Prostate gland (tissue), 2 donors: ENCODE measurements around the gene FANK1. TPM values are rescaled to one million over a fixed set of nuclear protein-coding genes. Genes with fewer than 3 reads are reported as not detected.
"Not testable (repeated sequence)": the region's sequence is repeated elsewhere in the genome, so short reads cannot be mapped to it uniquely, and the experiment has no call there.

Experiments
- DNase-seq: peaks from one replicate; pipeline ENCODE4 v3.0.0-alpha.2; 2019; ENCODE audit warnings: low spot score
- H3K27ac ChIP-seq, 2 donors: fragments of 200-600 bp; sonication (generic); 2 replicates each; pipeline ENCODE4 v1.5.1; 2017 to 2019
- H3K27me3 ChIP-seq: fragments of 200-600 bp; sonication (generic); replicated peaks from 2 replicates; pipeline ENCODE4 v1.5.1; 2019; ENCODE audit not compliant: insufficient read depth
- H3K36me3 ChIP-seq, 2 donors: fragments of 200-600 bp; sonication (generic); 1 replicate in 1 of 2; 2 replicates in 1 of 2; pipeline versions ENCODE4 v1.5.1 to v1.8.1; 2017 to 2019
- H3K4me1 ChIP-seq: fragments of 200-600 bp; sonication (generic); replicated peaks from 2 replicates; pipeline ENCODE4 v1.5.1; 2019
- H3K4me3 ChIP-seq, 2 donors: fragments of 200-600 bp; sonication (generic); 2 replicates each; pipeline ENCODE4 v1.5.1; 2017 to 2019
- H3K9me3 ChIP-seq: fragments of 200-600 bp; sonication (generic); 2 replicates; pipeline ENCODE4 v1.5.1; 2017
- POLR2A ChIP-seq: fragments of 450-650 bp; IDR thresholded peaks from one replicate; pipeline ENCODE4 v1.6.1; 2016; ENCODE audit warnings: antibody characterized with exemption, mild to moderate bottlenecking
- POLR2AphosphoS5 ChIP-seq: sonication (generic); formaldehyde crosslinking; IDR thresholded peaks from one replicate; pipeline ENCODE4 v1.6.1; 2017; ENCODE audit warnings: antibody characterized with exemption
- WGBS: methylation state at CpG from one replicate; pipeline ENCODE4 v1.1.5; 2018; 5-methylcytosine and 5-hydroxymethylcytosine counted together
- intact Hi-C: fragments of 100-400 bp; cut with DNase I; formaldehyde crosslinking; loops from one replicate; pipeline ENCODE4 v1.14.2; 2022
- total RNA-seq, 2 donors: library from RNA; depleted of rRNA; stranded (reverse); fragments of >200 nt; gene quantifications; one replicate each; pipeline ENCODE4 v1.1.0, GENCODE V29; 2016
- TF ChIP-seq, protein P1 (sequence below), 4 experiments: fragments of 200-600 bp in 2 of 4; fragments of 450-650 bp in 2 of 4; sonication (generic) in 2 of 4; IDR thresholded peaks; 1 replicate in 3 of 4; 2 replicates in 1 of 4; pipeline ENCODE4 v1.5.1; 2016 to 2019; ENCODE audit warnings: antibody characterized with exemption in 4 of 4, mild to moderate bottlenecking in 2 of 4, moderate library complexity in 2 of 4

FANK1 gene
- total RNA-seq, 2 donors from 2014 or later: 2.6 to 7.9 TPM

DNA sequence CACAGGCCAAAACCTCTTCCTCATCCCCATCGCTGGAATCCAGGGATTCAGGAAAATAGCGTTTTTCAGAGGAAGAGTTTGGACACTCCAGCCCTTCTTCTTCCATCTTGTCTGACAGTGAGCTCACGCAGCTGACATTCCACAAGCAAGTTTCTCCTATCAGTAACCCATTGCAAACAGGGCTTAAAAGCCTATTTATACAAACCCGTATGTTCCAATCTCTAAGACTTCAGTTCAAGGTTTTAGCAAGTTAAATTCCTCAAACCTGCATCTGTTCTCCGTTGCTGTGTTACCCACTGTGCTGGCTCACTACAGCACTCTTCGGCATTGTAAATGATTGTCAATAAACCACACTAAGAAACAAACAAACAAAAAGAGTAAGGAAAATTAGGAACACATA lies 15.6 kb upstream of the FANK1 start:
- no peak overlapping the region for H3K27ac ChIP-seq
- no peak for TF ChIP-seq POLR2A
- TF ChIP-seq, protein P1, sequence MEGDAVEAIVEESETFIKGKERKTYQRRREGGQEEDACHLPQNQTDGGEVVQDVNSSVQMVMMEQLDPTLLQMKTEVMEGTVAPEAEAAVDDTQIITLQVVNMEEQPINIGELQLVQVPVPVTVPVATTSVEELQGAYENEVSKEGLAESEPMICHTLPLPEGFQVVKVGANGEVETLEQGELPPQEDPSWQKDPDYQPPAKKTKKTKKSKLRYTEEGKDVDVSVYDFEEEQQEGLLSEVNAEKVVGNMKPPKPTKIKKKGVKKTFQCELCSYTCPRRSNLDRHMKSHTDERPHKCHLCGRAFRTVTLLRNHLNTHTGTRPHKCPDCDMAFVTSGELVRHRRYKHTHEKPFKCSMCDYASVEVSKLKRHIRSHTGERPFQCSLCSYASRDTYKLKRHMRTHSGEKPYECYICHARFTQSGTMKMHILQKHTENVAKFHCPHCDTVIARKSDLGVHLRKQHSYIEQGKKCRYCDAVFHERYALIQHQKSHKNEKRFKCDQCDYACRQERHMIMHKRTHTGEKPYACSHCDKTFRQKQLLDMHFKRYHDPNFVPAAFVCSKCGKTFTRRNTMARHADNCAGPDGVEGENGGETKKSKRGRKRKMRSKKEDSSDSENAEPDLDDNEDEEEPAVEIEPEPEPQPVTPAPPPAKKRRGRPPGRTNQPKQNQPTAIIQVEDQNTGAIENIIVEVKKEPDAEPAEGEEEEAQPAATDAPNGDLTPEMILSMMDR (IDR thresholded peaks at IDR 0.05): no peak
- TF ChIP-seq POLR2AphosphoS5: no peak
- intact Hi-C loops: no loop called here
- no peaks in the 10 kb centered on the region for H3K9me3 ChIP-seq
- H3K4me1 ChIP-seq: no peaks in the 10 kb centered on the region
- H3K4me3 ChIP-seq: no peak overlapping the region
- WGBS: 73% methylated on average over 6 of the region's 6 CpGs
- no peaks in the 10 kb centered on the region for H3K27me3 ChIP-seq
- H3K36me3 ChIP-seq: no peaks in the 10 kb centered on the region
- DNase-seq: no peak

DNA sequence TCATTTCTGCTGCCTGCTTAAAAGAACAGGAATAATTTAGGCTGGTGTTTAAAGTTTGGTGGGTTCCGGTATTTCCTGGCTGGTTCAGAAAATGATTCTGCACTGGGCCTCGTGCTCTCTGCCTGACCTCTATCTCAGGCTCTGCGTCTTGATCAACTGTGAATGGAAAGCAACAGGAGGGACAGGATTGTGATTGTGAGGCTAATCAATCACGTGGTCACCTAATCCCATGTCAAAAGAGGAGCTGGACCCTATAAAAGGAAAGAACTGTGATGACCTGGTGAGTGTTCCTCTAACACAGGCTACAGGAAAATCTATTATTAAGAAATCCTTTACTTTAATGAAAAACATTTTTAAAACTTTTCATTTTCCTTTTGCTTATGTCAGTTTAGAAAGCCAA lies 15.2 kb upstream of the FANK1 start, which contains the start of gene DHX32:
Gene DHX32, minus strand, starts transcription at position 101 of the 400 bp plus-strand sequence. CDS start 468 bp downstream, outside the sequence.
- Histone ChIP-seq H3K27ac (no peak within 1 kb of the TSS), H3K4me3 (no peak within 1 kb of the TSS), H3K9me3 (no peaks in the 10 kb centered on the region), H3K36me3 (no peaks in the 10 kb centered on the region), H3K27me3 (no peaks in the 10 kb centered on the region), H3K4me1 (no peaks in the 10 kb centered on the region)
- DNase-seq: no peak
- intact Hi-C loops: no loop called here
- TF ChIP-seq POLR2A: no peak
- no peak for TF ChIP-seq POLR2AphosphoS5
- TF ChIP-seq, protein P1 (IDR thresholded peaks at IDR 0.05): no peak
- WGBS: 69% methylated on average over 4 of the region's 4 CpGs

- intact Hi-C loops: no loop called here
- Histone ChIP-seq H3K36me3 (no peaks in the 10 kb centered on the region), H3K4me1 (no peaks in the 10 kb centered on the region), H3K27me3 (no peaks in the 10 kb centered on the region), H3K4me3 (no peak overlapping the region), H3K27ac (no peak overlapping the region), H3K9me3 (no peaks in the 10 kb centered on the region)
- TF ChIP-seq POLR2AphosphoS5 (no peak), POLR2A (no peak)
- TF ChIP-seq, protein P1 (IDR thresholded peaks at IDR 0.05): no peak
- DNase-seq: no peak
- 86% methylated on average over 1 of the region's 1 CpG for WGBS
Observed at GRCh38 chr10:125882596-125882995, 13.8 kb upstream of the FANK1 start.

GRCh38 chr10:125883211-125883610 lies 13.2 kb upstream of the FANK1 start:
- no peaks in the 10 kb centered on the region for H3K4me1 ChIP-seq
- no peaks in the 10 kb centered on the region for H3K27me3 ChIP-seq
- intact Hi-C loops: no loop called here
- H3K4me3 ChIP-seq: no peak overlapping the region
- H3K9me3 ChIP-seq: no peaks in the 10 kb centered on the region
- 92% methylated on average over 3 of the region's 3 CpGs for WGBS
- no peak for DNase-seq
- TF ChIP-seq POLR2A (no peak), POLR2AphosphoS5 (no peak)
- TF ChIP-seq, protein P1 (IDR thresholded peaks at IDR 0.05): no peak
- no peak overlapping the region for H3K27ac ChIP-seq
- H3K36me3 ChIP-seq: no peaks in the 10 kb centered on the region

DNA sequence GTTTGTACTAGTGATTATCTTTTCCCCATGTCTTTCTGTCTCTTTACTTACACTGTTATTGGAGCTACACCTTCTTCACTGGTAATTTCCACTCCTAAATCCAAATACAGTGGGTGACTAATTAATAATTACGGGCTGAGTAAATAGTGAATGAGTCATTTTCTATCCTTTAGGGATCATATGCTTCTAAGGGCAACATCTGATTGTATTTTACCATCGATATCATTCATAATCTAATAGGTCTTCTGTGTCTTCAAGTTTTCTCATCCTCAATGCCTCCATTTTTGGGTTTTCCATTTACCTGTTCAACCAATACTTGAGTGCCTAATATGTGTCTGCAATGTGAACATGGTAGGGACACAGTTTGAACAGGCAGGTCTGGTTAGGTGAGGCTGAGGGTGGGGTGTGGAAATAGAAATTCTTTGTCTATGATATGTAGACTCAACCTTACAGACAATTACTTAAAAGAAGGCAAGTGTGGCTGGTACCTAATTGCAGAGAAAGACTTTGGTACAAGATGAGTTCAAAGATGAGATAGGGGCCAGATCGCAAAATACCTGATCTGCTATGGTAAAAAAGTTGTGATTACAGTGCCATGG lies 9.4 kb upstream of the FANK1 start:
- H3K27me3 ChIP-seq: no peaks in the 10 kb centered on the region
- DNase-seq: no peak
- intact Hi-C loops: no loop called here
- no peak for TF ChIP-seq POLR2A
- no peak for TF ChIP-seq POLR2AphosphoS5
- TF ChIP-seq, protein P1 (IDR thresholded peaks at IDR 0.05): no peak
- H3K4me3 ChIP-seq: no peak overlapping the region
- 94% methylated on average over 3 of the region's 3 CpGs for WGBS
- no peaks in the 10 kb centered on the region for H3K9me3 ChIP-seq
- H3K36me3 ChIP-seq: no peaks in the 10 kb centered on the region
- no peaks in the 10 kb centered on the region for H3K4me1 ChIP-seq
- no peak overlapping the region for H3K27ac ChIP-seq

- DNase-seq, H3K27me3 ChIP-seq, H3K9me3 ChIP-seq, intact Hi-C loops, H3K27ac ChIP-seq, H3K36me3 ChIP-seq, H3K4me3 ChIP-seq, H3K4me1 ChIP-seq: not testable (repeated sequence)
- WGBS: 69% methylated on average over 4 of the region's 4 CpGs
Observed at GRCh38 chr10:125889441-125889840, 6.9 kb upstream of the FANK1 start.

DNA sequence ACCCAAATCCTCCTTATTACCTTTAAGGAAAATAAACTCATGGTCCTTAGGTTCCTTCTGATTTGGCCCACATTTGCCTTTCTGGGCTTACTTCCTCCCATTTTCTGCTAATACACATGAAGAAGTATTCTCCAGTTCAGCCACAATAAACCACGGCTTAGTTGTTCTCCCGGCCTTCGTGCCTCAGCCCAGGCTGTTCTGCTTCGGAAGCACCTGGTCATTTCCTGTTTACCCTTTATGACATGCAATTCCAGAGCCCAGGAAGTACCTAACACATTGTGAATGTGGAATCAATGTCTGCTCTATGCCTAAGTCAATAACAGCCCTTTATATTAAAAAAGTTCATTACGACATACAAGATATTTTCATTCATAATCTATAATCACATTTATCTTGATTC lies 4.0 kb upstream of the FANK1 start:
- not testable (repeated sequence) for H3K27ac ChIP-seq
- 80% methylated on average over 5 of the region's 5 CpGs for WGBS

More for the DNA sequence above, 4.0 kb upstream of the FANK1 start:
- H3K4me3 ChIP-seq, H3K36me3 ChIP-seq, DNase-seq, H3K9me3 ChIP-seq, H3K27me3 ChIP-seq, intact Hi-C loops, H3K4me1 ChIP-seq: not testable (repeated sequence)
